ENCODE results near the gene CTPS1.

GRCh38 chr1:40944841-40945430 is 34.6 kb upstream of the CTPS1 start:
- TF ChIP-seq EZH2 (IDR thresholded peaks at IDR 0.05; ENCODE audit: insufficient read depth, poor library complexity, severe bottlenecking): no peak
- no peak for TF ChIP-seq EZH2phosphoT487 (IDR thresholded peaks at IDR 0.05; ENCODE audit: insufficient read depth, low read depth)

Data from GM23248 (cell line).